ENCODE measurements around the gene SARNP.

The SARNP gene

DNA sequence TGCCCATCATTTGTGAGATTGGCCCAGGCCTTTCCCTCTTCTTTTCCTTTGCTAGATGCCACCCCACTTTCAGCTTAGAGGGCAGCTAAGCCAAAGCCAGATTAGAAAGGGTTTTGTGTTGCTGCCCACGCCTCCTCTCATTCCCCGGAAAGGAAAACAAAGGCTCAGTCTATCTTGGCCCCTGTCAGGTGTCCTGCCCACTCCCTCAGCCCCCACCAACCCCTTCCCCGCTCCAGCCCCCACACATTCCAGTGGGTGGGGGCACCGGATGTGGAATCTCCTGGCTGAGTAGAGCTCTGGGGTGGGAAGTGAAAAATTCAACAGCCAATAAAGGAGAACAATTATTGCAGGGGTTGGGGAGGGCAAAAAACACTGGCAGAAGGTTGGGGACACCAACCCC is 99.5 kb downstream of the SARNP start:
- TF ChIP-seq, protein P1, sequence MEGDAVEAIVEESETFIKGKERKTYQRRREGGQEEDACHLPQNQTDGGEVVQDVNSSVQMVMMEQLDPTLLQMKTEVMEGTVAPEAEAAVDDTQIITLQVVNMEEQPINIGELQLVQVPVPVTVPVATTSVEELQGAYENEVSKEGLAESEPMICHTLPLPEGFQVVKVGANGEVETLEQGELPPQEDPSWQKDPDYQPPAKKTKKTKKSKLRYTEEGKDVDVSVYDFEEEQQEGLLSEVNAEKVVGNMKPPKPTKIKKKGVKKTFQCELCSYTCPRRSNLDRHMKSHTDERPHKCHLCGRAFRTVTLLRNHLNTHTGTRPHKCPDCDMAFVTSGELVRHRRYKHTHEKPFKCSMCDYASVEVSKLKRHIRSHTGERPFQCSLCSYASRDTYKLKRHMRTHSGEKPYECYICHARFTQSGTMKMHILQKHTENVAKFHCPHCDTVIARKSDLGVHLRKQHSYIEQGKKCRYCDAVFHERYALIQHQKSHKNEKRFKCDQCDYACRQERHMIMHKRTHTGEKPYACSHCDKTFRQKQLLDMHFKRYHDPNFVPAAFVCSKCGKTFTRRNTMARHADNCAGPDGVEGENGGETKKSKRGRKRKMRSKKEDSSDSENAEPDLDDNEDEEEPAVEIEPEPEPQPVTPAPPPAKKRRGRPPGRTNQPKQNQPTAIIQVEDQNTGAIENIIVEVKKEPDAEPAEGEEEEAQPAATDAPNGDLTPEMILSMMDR (IDR thresholded peaks at IDR 0.05; ENCODE audit: control insufficient read depth, extremely low read depth, insufficient read depth): no peak
- no peak overlapping the region for H3K4me3 ChIP-seq (ENCODE audit: low read depth, low read length)
- no peak for DNase-seq (ENCODE audit: low read depth)

DNA sequence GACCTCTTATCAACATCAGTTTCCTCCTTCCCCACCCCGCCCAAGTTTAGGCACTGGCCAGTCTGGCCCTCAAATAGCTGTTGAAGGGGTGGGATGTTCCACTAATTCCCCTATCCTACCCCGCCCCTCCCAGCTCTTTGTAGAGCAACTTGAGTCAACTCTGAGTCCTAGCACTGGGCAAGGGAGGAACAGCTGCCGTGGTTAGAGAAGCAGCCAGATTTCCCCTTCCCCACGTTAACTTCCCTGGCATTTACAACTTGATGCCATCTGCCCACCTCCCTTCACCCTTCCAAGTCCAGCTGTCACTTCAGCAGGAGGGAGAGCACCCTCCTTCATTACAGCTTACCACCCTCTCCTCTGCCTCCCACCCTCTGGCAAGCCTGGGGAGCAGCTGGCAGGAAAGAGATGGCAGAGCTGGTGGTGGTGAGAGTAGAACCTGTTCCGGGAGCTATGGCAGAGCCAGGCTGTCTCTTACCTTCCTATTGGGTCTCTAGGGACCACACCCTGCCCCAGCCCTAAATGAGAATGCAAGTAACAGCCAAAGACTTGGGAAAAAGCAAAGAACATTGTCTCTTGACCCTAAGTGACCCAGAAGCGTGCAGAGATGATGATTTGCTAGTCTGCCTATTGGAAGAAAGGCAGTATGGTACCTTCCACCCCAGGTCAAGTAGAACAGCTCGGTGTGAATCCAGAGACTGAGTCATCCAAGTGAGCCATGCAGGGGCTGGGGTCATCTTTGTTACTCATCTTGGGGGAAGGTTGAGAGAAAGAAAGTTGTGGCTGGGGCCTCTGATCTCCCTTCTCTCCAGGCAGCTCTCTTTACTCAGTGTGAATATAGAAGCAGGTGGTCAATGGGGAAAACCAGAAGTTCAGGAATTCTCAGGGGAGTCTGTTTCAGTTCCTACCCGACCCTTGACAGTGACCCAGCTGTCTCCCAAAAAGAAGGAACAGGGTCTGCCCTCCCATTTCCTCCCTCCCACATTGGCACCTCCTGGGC is 100.2 kb downstream of the SARNP start:
- peak overlapping the region; percentile 67 for H3K4me3 ChIP-seq (ENCODE audit: low read depth, low read length)
- DNase-seq (ENCODE audit: low read depth): no peak
- TF ChIP-seq, protein P1 (IDR thresholded peaks at IDR 0.05; ENCODE audit: control insufficient read depth, extremely low read depth, insufficient read depth): no peak

DNA sequence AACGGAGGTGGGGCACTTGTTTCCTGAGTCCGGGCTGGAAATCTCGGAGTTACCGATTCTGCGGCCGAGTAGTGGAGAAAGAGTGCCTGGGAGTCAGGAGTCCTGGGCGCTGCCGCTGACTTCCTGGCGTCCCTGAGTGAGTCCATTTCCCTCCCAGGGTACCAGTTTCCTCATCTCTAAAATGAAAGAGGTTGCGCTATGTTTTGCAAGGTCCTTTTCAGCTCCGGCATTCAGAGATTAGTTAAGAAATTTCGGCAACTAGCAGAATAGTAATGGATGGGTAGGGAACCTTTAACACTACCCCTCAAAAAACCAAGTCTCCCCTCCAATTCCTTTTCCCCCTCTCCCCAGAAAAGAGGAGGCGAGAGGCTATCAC is 101.0 kb downstream of the SARNP start:
- peak overlapping the region; percentile 67 for H3K4me3 ChIP-seq (ENCODE audit: low read depth, low read length)
- TF ChIP-seq, protein P1 (IDR thresholded peaks at IDR 0.05; ENCODE audit: control insufficient read depth, extremely low read depth, insufficient read depth): no peak
- DNase-seq (ENCODE audit: low read depth): no peak

DNA sequence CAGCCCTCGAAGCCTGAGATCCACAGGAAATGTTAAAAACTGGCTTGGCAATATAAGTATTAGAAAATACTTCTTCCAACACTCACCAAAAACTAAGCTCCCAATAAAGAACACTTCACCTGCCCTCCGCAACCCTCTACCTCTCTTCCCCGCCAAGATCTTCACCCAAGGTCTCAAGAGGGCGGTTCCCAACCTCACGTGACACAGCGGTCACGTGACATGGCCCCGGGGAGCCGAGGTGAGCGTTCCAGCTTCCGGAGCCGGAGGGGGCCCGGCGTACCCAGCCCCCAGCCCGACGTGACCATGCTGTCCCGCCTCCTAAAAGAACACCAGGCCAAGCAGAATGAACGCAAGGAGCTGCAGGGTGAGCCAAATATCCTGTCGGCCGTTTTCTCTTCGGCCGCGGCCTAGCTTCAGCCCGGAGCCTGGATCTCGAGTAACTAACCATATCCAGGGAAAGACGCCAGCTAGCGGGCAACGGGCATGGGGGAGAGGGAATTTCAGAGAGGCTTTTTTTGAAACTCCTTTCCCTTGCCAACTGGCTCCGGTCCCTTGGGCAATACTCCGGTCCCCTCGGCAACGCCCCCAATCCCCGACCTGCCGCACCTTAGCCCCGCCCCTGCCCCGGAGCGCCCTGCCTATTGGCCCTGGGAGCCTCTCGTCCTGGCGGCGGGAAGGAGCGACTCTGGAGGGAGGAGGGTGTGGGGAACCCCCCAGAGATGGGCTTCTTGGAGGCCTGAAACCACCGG is 101.5 kb downstream of the SARNP start, which contains the start of gene BLOC1S1:
TSS of gene BLOC1S1 (plus strand) at position 214 of the 749 bp plus-strand sequence. CDS start at position 220, 6 bp downstream.
- peak within 1 kb of the TSS; percentile 67 for H3K4me3 ChIP-seq (ENCODE audit: low read depth, low read length)
- peak; percentile 91 for DNase-seq (ENCODE audit: low read depth)
- TF ChIP-seq, protein P1 (IDR thresholded peaks at IDR 0.05; ENCODE audit: control insufficient read depth, extremely low read depth, insufficient read depth): no peak

DNA sequence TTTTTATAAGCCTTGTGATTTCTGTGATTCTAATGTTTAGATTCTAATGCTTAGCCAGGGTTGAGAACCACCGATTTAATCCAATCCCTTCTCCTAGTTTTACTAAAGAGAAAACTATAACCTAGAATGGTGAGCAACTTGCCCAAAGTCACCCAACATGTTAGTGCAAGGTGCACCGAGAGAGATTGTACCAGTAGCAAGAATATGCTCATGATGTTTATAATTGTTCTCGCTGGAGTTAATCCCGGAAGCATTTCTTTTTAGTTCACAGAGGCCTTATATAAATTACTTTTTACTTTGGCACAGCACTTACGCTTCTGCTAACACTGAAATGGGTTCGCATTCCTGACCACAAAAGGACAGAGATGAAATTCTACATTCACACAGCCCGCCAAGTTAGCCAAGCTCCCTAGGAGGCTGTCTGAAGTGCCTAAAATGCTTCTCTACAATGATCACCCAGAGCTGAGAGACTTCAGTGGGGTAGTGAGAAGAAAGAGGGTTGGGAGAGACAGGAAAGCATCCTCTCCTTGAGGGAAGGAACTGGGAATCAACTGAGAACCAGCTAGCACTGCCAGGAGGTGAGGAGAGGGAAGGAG is 102.3 kb downstream of the SARNP start:
- TF ChIP-seq, protein P1 (IDR thresholded peaks at IDR 0.05; ENCODE audit: control insufficient read depth, extremely low read depth, insufficient read depth): no peak
- no peak for DNase-seq (ENCODE audit: low read depth)

DNA sequence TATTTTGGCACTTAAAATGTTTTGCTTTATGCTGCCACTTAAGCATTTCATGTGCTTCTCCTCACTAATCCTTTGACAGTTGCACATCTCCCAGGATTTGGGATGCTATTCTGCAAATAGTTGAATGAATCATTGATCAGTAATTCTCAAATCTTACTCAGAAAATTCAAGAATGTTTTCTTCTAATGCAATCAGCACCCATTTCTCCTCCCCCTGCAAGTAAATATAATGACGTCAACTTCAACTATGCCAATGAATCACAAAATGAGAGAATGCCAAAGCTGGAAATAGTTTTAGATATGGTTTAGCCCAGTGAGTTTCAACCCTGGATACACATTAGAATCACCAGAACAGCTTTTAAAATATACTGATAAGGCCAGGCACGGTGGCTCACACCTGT is 103.8 kb downstream of the SARNP start:
- DNase-seq (ENCODE audit: low read depth): no peak
- TF ChIP-seq, protein P1 (IDR thresholded peaks at IDR 0.05; ENCODE audit: control insufficient read depth, extremely low read depth, insufficient read depth): no peak
- no peak overlapping the region for H3K4me3 ChIP-seq (ENCODE audit: low read depth, low read length)

More for the DNA sequence above, 102.3 kb downstream of the SARNP start:
- peak overlapping the region; percentile 67 for H3K4me3 ChIP-seq (ENCODE audit: low read depth, low read length)

Data from LNCaP clone FGC (cell line).